ENCODE results near the gene PLA2G15. TPM values are rescaled to one million over a fixed set of nuclear protein-coding genes. Genes with fewer than 3 reads are reported as not detected.

The PLA2G15 gene
- total RNA-seq, 1 experiment from 2014 or later, result 33.2 TPM

GRCh38 chr16:68235887-68236136, 9.4 kb upstream of the PLA2G15 start, which contains the start of gene ESRP2:
TSS of gene ESRP2 (minus strand) at chr16:68236127. CDS start at chr16:68236045, 82 bp downstream.
- no peak for DNase-seq
- intact Hi-C loops (cut with micrococcal nuclease; ENCODE audit: unreplicated experiment), result loop anchor here (2.0 kb wide), 1 partner anchor 243 kb away; no protein-coding TSS in a partner anchor
- BruUV-seq (replicated peaks), result no TSS peak
- Mint-ChIP-seq H3K4me3 (ENCODE audit: unreplicated experiment) (peak within 1 kb of the TSS; percentile 81), H3K36me3 (ENCODE audit: insufficient read depth, unreplicated experiment) (peaks cover 75% of the 10 kb centered on the region), H3K9me3 (ENCODE audit: unreplicated experiment) (no peaks in the 10 kb centered on the region), H3K4me1 (ENCODE audit: low read depth, unreplicated experiment) (peaks cover 19% of the 10 kb centered on the region), H3K27ac (ENCODE audit: unreplicated experiment) (peak within 1 kb of the TSS; percentile 98), H3K27me3 (ENCODE audit: insufficient read depth, unreplicated experiment) (no peaks in the 10 kb centered on the region)
- ChIA-PET POLR2A (interaction anchor here (0.6 to 3.1 kb wide), 12 partner anchors 8 to 270 kb away, joined by 3 to 59 read pairs (median 6); partner anchors contain the start of genes NFATC3, PLA2G15, PRMT7 and SLC7A6), CTCF (interaction anchor here (0.5 to 3.4 kb wide), 7 partner anchors 26 to 924 kb away, joined by 3 to 20 read pairs (median 7); partner anchors contain the start of genes NFATC3 and SLC7A6)
- H3K36me3 ChIP-seq (ENCODE audit: control insufficient read depth, insufficient read depth, low read length), result peaks cover 7% of the 10 kb centered on the region
- TF ChIP-seq, protein P1, sequence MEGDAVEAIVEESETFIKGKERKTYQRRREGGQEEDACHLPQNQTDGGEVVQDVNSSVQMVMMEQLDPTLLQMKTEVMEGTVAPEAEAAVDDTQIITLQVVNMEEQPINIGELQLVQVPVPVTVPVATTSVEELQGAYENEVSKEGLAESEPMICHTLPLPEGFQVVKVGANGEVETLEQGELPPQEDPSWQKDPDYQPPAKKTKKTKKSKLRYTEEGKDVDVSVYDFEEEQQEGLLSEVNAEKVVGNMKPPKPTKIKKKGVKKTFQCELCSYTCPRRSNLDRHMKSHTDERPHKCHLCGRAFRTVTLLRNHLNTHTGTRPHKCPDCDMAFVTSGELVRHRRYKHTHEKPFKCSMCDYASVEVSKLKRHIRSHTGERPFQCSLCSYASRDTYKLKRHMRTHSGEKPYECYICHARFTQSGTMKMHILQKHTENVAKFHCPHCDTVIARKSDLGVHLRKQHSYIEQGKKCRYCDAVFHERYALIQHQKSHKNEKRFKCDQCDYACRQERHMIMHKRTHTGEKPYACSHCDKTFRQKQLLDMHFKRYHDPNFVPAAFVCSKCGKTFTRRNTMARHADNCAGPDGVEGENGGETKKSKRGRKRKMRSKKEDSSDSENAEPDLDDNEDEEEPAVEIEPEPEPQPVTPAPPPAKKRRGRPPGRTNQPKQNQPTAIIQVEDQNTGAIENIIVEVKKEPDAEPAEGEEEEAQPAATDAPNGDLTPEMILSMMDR (IDR thresholded peaks at IDR 0.05; ENCODE audit: insufficient read depth in 1 of 2, low read depth in 1 of 2, low read length in 1 of 2, severe bottlenecking in 1 of 2, unreplicated experiment in 1 of 2), result no peak
- no peaks in the 10 kb centered on the region for H3K27me3 ChIP-seq (replicated peaks; ENCODE audit: control insufficient read depth, insufficient read depth, low read length)
- H3K9me3 ChIP-seq, result no peaks in the 10 kb centered on the region; the same call in 1 of the 2 replicates
- H3K4me1 ChIP-seq, result peaks cover 18% of the 10 kb centered on the region
- peak within 1 kb of the TSS; percentile 79 for H3K4me3 ChIP-seq (ENCODE audit: low read depth, low read length)

- H3K4me1 ChIP-seq, result peaks cover 18% of the 10 kb centered on the region
- peak; percentile 95 to 97 for DNase-seq
- H3K36me3 ChIP-seq (ENCODE audit: control insufficient read depth, insufficient read depth, low read length), result peaks cover 3% of the 10 kb centered on the region
- H3K9me3 ChIP-seq, result no peaks in the 10 kb centered on the region; the same call in 1 of the 2 replicates
- peaks cover 19% of the 10 kb centered on the region for H3K4me1 Mint-ChIP-seq (ENCODE audit: low read depth, unreplicated experiment)
- H3K27me3 ChIP-seq (replicated peaks; ENCODE audit: control insufficient read depth, insufficient read depth, low read length), result no peaks in the 10 kb centered on the region
- no peaks in the 10 kb centered on the region for H3K9me3 Mint-ChIP-seq (ENCODE audit: unreplicated experiment)
- intact Hi-C loops (cut with micrococcal nuclease; ENCODE audit: unreplicated experiment), result no loop called here
- POLR2A ChIA-PET, result interaction anchor here (0.6 to 3.1 kb wide), 15 partner anchors 8 to 580 kb away, joined by 3 to 59 read pairs (median 3); partner anchors contain the start of genes NFATC3, PLA2G15, PRMT7 and RANBP10
- peak overlapping the region; percentile 79 for H3K4me3 ChIP-seq (ENCODE audit: low read depth, low read length)
- TF ChIP-seq, protein P1 (IDR thresholded peaks at IDR 0.05; ENCODE audit: insufficient read depth in 1 of 2, low read depth in 1 of 2, low read length in 1 of 2, severe bottlenecking in 1 of 2, unreplicated experiment in 1 of 2), result no peak
- H3K27ac Mint-ChIP-seq (ENCODE audit: unreplicated experiment), result peak overlapping the region; percentile 98
- CTCF ChIA-PET, result interaction anchor here (0.5 to 3.4 kb wide), 9 partner anchors 25 to 924 kb away, joined by 3 to 20 read pairs (median 5); partner anchors contain the start of genes NFATC3, PRMT7, SLC7A6 and SLC7A6OS
- H3K36me3 Mint-ChIP-seq (ENCODE audit: insufficient read depth, unreplicated experiment), result peaks cover 74% of the 10 kb centered on the region
- TSS peak; percentile 17 for BruUV-seq (replicated peaks)
- H3K27me3 Mint-ChIP-seq (ENCODE audit: insufficient read depth, unreplicated experiment), result no peaks in the 10 kb centered on the region
- peak overlapping the region; percentile 81 for H3K4me3 Mint-ChIP-seq (ENCODE audit: unreplicated experiment)
Measured at GRCh38 chr16:68236137-68236825, 8.9 kb upstream of the PLA2G15 start.

DNA sequence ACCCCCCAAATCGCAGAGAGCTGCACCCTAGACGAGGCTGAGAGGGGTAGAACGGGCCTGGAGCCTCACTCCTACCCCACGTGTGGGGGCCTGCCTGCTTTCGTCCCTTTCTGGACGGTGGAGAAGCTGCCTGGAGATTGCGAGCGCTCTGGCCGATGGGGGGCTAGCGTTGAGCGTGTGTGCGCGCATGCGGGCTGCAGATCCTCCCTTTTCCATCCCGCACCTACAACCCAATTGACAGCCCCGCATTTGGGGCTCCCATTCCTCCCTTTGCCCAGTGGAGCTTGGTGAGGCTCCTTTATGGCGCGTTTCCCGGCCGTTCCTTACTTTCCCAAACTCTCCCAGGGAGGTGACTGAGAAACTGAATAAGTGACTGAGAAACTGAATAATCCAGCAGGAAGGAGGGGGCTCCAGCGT, 8.3 kb upstream of the PLA2G15 start:
- Mint-ChIP-seq H3K27ac (ENCODE audit: unreplicated experiment) (peak overlapping the region; percentile 98), H3K27me3 (ENCODE audit: insufficient read depth, unreplicated experiment) (no peaks in the 10 kb centered on the region), H3K4me3 (ENCODE audit: unreplicated experiment) (peak overlapping the region; percentile 81), H3K4me1 (ENCODE audit: low read depth, unreplicated experiment) (peaks cover 19% of the 10 kb centered on the region), H3K36me3 (ENCODE audit: insufficient read depth, unreplicated experiment) (peaks cover 73% of the 10 kb centered on the region), H3K9me3 (ENCODE audit: unreplicated experiment) (no peaks in the 10 kb centered on the region)
- TF ChIP-seq, protein P1 (IDR thresholded peaks at IDR 0.05; ENCODE audit: insufficient read depth in 1 of 2, low read depth in 1 of 2, low read length in 1 of 2, severe bottlenecking in 1 of 2, unreplicated experiment in 1 of 2), result no peak
- peak; percentile 47 to 58 for DNase-seq
- intact Hi-C loops (cut with micrococcal nuclease; ENCODE audit: unreplicated experiment), result loop anchor here (1.0 kb wide), 3 partner anchors 8 to 91 kb away; partner anchors contain the start of gene PLA2G15
- POLR2A ChIA-PET, result interaction anchor here (0.5 to 3.1 kb wide), 17 partner anchors 7 to 579 kb away, joined by 3 to 59 read pairs (median 3); partner anchors contain the start of genes NFATC3, PLA2G15, PRMT7 and RANBP10
- H3K4me1 ChIP-seq, result peaks cover 18% of the 10 kb centered on the region
- H3K4me3 ChIP-seq (ENCODE audit: low read depth, low read length), result peak overlapping the region; percentile 79
- H3K36me3 ChIP-seq (ENCODE audit: control insufficient read depth, insufficient read depth, low read length), result peaks cover 2% of the 10 kb centered on the region
- TSS peak; percentile 42 for BruUV-seq (replicated peaks)
- H3K27me3 ChIP-seq (replicated peaks; ENCODE audit: control insufficient read depth, insufficient read depth, low read length), result no peaks in the 10 kb centered on the region
- H3K9me3 ChIP-seq, result no peaks in the 10 kb centered on the region; the same call in 1 of the 2 replicates
- CTCF ChIA-PET, result interaction anchor here (0.6 to 3.4 kb wide), 8 partner anchors 21 to 189 kb away, joined by 3 to 20 read pairs (median 4); partner anchors contain the start of genes PRMT7, SLC7A6 and SLC7A6OS

All from Caco-2 (cell line).